ENCODE results near the gene GRIFIN.
"Not testable (repeated sequence)": the region's sequence is repeated elsewhere in the genome, so short reads cannot be mapped to it uniquely, and the experiment has no call there.

- TF ChIP-seq, protein P1, sequence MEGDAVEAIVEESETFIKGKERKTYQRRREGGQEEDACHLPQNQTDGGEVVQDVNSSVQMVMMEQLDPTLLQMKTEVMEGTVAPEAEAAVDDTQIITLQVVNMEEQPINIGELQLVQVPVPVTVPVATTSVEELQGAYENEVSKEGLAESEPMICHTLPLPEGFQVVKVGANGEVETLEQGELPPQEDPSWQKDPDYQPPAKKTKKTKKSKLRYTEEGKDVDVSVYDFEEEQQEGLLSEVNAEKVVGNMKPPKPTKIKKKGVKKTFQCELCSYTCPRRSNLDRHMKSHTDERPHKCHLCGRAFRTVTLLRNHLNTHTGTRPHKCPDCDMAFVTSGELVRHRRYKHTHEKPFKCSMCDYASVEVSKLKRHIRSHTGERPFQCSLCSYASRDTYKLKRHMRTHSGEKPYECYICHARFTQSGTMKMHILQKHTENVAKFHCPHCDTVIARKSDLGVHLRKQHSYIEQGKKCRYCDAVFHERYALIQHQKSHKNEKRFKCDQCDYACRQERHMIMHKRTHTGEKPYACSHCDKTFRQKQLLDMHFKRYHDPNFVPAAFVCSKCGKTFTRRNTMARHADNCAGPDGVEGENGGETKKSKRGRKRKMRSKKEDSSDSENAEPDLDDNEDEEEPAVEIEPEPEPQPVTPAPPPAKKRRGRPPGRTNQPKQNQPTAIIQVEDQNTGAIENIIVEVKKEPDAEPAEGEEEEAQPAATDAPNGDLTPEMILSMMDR (optimal IDR thresholded peaks at IDR 0.05 in 1 of 3, IDR thresholded peaks at IDR 0.05 in 1 of 3, conservative IDR thresholded peaks at IDR 0.05 in 1 of 3; ENCODE audit: extremely low read depth in 1 of 3, insufficient read depth in 2 of 3, low read length in 3 of 3) = not testable (repeated sequence)
- not testable (repeated sequence) for TF ChIP-seq EZH2 (IDR thresholded peaks at IDR 0.05; ENCODE audit: low read length)
Observed at GRCh38 chr7:2469460-2470203, 6.6 kb downstream of the GRIFIN start.
